ENCODE measurements around the gene CNST. TPM values are rescaled to one million over a fixed set of nuclear protein-coding genes. Genes with fewer than 3 reads are reported as not detected.
"Not testable (repeated sequence)": the region's sequence is repeated elsewhere in the genome, so short reads cannot be mapped to it uniquely, and the experiment has no call there.

CNST gene
- total RNA-seq, 1 donor from 2014 or later, result 14.6 TPM

DNA sequence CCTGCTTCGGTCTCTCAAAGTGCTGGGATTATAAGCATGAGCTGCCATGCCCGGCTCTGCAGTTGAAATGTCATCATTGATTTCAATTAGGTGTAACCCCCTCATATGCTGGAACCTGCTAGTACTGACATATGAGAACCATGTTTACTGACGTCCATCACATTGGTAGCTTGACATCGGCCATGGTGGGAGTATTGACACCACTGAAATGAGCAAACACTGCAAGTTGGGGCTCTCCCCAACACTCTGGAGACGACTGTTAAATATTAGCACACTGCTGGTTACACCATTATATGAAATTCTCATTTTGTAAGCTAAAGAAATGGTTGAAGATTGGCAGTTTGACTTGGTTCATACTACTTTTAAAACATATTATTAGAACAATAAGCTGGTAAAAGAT, 63.7 kb downstream of the CNST start:
- H3K36me3 Mint-ChIP-seq (ENCODE audit: low read depth, unreplicated experiment), result peaks cover 11% of the 10 kb centered on the region
- H3K27me3 Mint-ChIP-seq (ENCODE audit: unreplicated experiment), result no peaks in the 10 kb centered on the region
- no peak overlapping the region for H3K27ac Mint-ChIP-seq (ENCODE audit: unreplicated experiment)
- no peak for DNase-seq (ENCODE audit: low spot score)
- H3K4me3 Mint-ChIP-seq (ENCODE audit: unreplicated experiment), result no peak overlapping the region
- no peaks in the 10 kb centered on the region for H3K9me3 Mint-ChIP-seq (ENCODE audit: unreplicated experiment)
- H3K4me1 Mint-ChIP-seq (ENCODE audit: unreplicated experiment), result no peaks in the 10 kb centered on the region
- TF ChIP-seq, protein P1, sequence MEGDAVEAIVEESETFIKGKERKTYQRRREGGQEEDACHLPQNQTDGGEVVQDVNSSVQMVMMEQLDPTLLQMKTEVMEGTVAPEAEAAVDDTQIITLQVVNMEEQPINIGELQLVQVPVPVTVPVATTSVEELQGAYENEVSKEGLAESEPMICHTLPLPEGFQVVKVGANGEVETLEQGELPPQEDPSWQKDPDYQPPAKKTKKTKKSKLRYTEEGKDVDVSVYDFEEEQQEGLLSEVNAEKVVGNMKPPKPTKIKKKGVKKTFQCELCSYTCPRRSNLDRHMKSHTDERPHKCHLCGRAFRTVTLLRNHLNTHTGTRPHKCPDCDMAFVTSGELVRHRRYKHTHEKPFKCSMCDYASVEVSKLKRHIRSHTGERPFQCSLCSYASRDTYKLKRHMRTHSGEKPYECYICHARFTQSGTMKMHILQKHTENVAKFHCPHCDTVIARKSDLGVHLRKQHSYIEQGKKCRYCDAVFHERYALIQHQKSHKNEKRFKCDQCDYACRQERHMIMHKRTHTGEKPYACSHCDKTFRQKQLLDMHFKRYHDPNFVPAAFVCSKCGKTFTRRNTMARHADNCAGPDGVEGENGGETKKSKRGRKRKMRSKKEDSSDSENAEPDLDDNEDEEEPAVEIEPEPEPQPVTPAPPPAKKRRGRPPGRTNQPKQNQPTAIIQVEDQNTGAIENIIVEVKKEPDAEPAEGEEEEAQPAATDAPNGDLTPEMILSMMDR (IDR thresholded peaks at IDR 0.05; ENCODE audit: unreplicated experiment), result no peak

DNA sequence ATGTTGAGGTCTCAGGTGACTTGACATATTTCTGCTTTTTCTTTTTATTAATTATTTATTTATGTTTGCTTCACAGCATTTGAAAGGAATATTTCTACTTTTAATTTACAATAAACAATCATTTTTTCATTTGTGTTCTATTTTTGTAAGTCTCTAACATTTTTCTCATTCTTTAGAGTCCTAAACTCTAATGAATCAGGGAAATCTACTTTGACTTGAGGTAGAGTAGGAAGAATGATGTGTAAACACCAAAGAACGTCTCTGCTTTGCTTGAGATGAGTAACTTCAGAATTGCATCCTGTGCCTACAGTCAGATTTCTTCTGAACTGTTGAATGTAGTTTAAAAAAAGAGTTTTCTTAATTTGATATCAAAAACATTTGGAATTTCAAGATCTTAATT, 65.2 kb downstream of the CNST start:
- H3K4me1 Mint-ChIP-seq (ENCODE audit: unreplicated experiment), result no peaks in the 10 kb centered on the region
- H3K27ac Mint-ChIP-seq (ENCODE audit: unreplicated experiment), result no peak overlapping the region

DNA sequence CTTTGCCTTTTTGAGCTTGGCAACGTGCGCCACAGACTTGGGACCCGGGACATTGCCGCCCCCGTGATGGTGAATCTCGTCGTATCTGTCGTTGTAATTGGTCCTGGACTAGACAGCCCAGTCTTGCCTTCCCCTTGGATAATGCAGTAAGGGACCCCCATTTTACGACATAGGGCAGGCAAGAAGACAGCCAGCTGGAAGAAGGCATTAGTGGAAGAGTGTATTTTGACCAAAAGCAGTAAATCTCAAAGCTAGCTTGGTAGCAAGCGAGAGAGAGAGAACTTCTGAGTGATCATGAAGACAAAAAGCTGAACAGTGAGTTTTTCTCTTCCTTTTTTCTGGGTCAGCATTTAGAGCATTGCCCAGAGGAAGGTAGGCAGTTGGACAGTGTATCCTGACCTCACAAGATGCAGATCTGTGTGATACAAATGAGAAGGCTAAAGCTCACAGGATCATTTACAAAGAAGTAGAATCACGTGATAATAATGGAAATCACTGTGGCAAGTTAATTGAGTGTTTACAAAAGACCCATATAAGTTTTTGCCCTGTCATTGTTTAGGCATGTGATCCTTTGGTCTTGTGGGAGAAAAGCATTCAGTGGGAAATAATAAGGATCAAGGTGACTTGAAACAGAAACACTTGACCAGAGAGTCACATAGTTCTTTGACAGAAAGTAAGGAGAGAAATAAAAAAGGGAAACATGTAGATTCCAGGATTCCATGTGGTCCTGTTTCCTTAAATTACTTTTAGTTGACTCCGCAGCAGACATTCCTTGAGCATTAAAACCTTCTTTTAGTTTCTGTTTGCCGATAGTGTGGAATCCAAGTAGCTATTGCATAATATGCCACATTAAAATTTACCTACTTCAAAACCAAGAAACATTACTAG, 66.3 kb downstream of the CNST start:
- H3K4me1 Mint-ChIP-seq (ENCODE audit: unreplicated experiment), result no peaks in the 10 kb centered on the region
- H3K9me3 Mint-ChIP-seq (ENCODE audit: unreplicated experiment), result no peaks in the 10 kb centered on the region
- H3K27ac Mint-ChIP-seq (ENCODE audit: unreplicated experiment), result no peak overlapping the region
- peaks cover 2% of the 10 kb centered on the region for H3K36me3 Mint-ChIP-seq (ENCODE audit: low read depth, unreplicated experiment)
- DNase-seq (ENCODE audit: low spot score), result no peak
- no peaks in the 10 kb centered on the region for H3K27me3 Mint-ChIP-seq (ENCODE audit: unreplicated experiment)
- TF ChIP-seq, protein P1 (IDR thresholded peaks at IDR 0.05; ENCODE audit: unreplicated experiment), result no peak
- no peak overlapping the region for H3K4me3 Mint-ChIP-seq (ENCODE audit: unreplicated experiment)

More for the DNA sequence above, 65.2 kb downstream of the CNST start:
- H3K36me3 Mint-ChIP-seq (ENCODE audit: low read depth, unreplicated experiment), result peaks cover 11% of the 10 kb centered on the region
- H3K9me3 Mint-ChIP-seq (ENCODE audit: unreplicated experiment), result no peaks in the 10 kb centered on the region
- H3K27me3 Mint-ChIP-seq (ENCODE audit: unreplicated experiment), result no peaks in the 10 kb centered on the region
- H3K4me3 Mint-ChIP-seq (ENCODE audit: unreplicated experiment), result no peak overlapping the region
- DNase-seq (ENCODE audit: low spot score), result no peak
- TF ChIP-seq, protein P1 (IDR thresholded peaks at IDR 0.05; ENCODE audit: unreplicated experiment), result no peak

DNA sequence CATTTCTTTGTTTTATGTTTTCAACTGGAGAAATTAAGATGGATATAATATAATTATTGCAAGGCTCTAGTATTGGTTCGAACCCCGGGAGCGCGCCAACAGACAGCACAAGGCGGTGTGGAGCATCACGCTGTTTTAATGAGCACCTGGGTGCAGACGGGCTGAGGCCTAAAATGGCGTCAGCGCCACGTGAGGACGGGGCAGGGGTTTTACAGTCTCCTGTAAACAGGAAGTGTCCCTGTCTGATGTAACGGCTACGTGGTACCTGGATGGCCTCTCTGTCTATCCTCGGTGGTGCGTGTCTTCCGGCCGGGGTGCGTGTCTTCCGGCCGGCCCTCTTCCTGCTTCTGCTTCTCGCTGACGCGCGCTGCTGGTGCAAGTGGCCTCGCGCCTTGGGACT, 68.4 kb downstream of the CNST start:
- not testable (repeated sequence) for DNase-seq (ENCODE audit: low spot score); H3K9me3 Mint-ChIP-seq (ENCODE audit: unreplicated experiment); H3K27me3 Mint-ChIP-seq (ENCODE audit: unreplicated experiment); H3K36me3 Mint-ChIP-seq (ENCODE audit: low read depth, unreplicated experiment); H3K27ac Mint-ChIP-seq (ENCODE audit: unreplicated experiment); H3K4me1 Mint-ChIP-seq (ENCODE audit: unreplicated experiment); H3K4me3 Mint-ChIP-seq (ENCODE audit: unreplicated experiment)

GRCh38 chr1:246638941-246639655, 72.8 kb downstream of the CNST start:
- Mint-ChIP-seq H3K4me1 (ENCODE audit: unreplicated experiment) (no peaks in the 10 kb centered on the region), H3K4me3 (ENCODE audit: unreplicated experiment) (no peak overlapping the region), H3K27me3 (ENCODE audit: unreplicated experiment) (peaks cover 3% of the 10 kb centered on the region), H3K9me3 (ENCODE audit: unreplicated experiment) (no peaks in the 10 kb centered on the region), H3K36me3 (ENCODE audit: low read depth, unreplicated experiment) (peaks cover 6% of the 10 kb centered on the region), H3K27ac (ENCODE audit: unreplicated experiment) (no peak overlapping the region)
- TF ChIP-seq, protein P1 (IDR thresholded peaks at IDR 0.05; ENCODE audit: unreplicated experiment), result no peak
- DNase-seq (ENCODE audit: low spot score), result no peak
